CD4-positive, alpha-beta memory T cell (primary cell): ENCODE measurements around the gene IST1. TPM values are rescaled to one million over a fixed set of nuclear protein-coding genes. Genes with fewer than 3 reads are reported as not detected.

ENCODE experiments used
- CTCF ChIA-PET: fragments of 350-600 bp; sonication (Branson Sonifier 250); formaldehyde crosslinking; loops from one replicate; lab custom pipeline; 2021; ENCODE audit warnings: inconsistent platforms; ENCODE audit not compliant: partially characterized antibody; lab: Charles Lee
- POLR2A ChIA-PET: fragments of 350-600 bp; sonication (Branson Sonifier 250); formaldehyde crosslinking; loops from one replicate; lab custom pipeline; 2021; ENCODE audit not compliant: partially characterized antibody; lab: Charles Lee
- DNase-seq, 5 donors: peaks; one replicate each; pipeline versions ENCODE4 v3.0.0 to v3.0.0-alpha.2; 2020 to 2022; ENCODE audit warnings: mixed read lengths in 1 of 5
- H3K27ac ChIP-seq: one replicate; pipeline ENCODE4 v1.7.0; 2013; ENCODE audit warnings: low read depth, low read length
- H3K27me3 ChIP-seq: 2 replicates; pipeline ENCODE4 v1.7.0; 2013; ENCODE audit warnings: mild to moderate bottlenecking, low read length, moderate library complexity; ENCODE audit not compliant: insufficient read depth
- H3K36me3 ChIP-seq: 2 replicates; pipeline ENCODE4 v1.7.0; 2013; ENCODE audit warnings: mild to moderate bottlenecking, low read length, moderate library complexity; ENCODE audit not compliant: insufficient read depth
- H3K4me1 ChIP-seq: 2 replicates; pipeline ENCODE4 v1.7.0; 2013; ENCODE audit warnings: mild to moderate bottlenecking, low read length, moderate library complexity; ENCODE audit not compliant: insufficient read depth
- H3K4me3 ChIP-seq, 2 donors: one replicate each; pipeline ENCODE4 v1.7.0; 2013; ENCODE audit warnings: low read length in 2 of 2, mild to moderate bottlenecking in 1 of 2
- H3K9me3 ChIP-seq, 2 donors: one replicate each; pipeline ENCODE4 v1.7.0; 2013; ENCODE audit warnings: low read length in 2 of 2, control low read depth in 1 of 2; ENCODE audit not compliant: control insufficient read depth in 1 of 2
- H3K27ac Mint-ChIP-seq, 7 donors: one replicate each; pipeline ENCODE4 v1.8.0; 2020 to 2021; ENCODE audit warnings: mixed read lengths in 7 of 7, mild to moderate bottlenecking in 6 of 7, inconsistent platforms in 3 of 7, moderate library complexity in 3 of 7
- H3K27me3 Mint-ChIP-seq, 2 donors: one replicate each; pipeline ENCODE4 v1.8.0; 2020 to 2021; ENCODE audit warnings: mixed read lengths in 2 of 2
- H3K36me3 Mint-ChIP-seq, 2 donors: one replicate each; pipeline ENCODE4 v1.8.0; 2020 to 2021; ENCODE audit warnings: mixed read lengths in 2 of 2, inconsistent platforms in 1 of 2, mild to moderate bottlenecking in 1 of 2
- H3K4me1 Mint-ChIP-seq, 4 donors: one replicate each; pipeline ENCODE4 v1.8.0; 2020 to 2021; ENCODE audit warnings: mixed read lengths in 4 of 4, mild to moderate bottlenecking in 1 of 4
- H3K4me3 Mint-ChIP-seq, 8 donors: one replicate each; pipeline ENCODE4 v1.8.0; 2020 to 2021; ENCODE audit warnings: mixed read lengths in 8 of 8, mild to moderate bottlenecking in 7 of 8, moderate library complexity in 6 of 8, inconsistent platforms in 3 of 8
- H3K9me3 Mint-ChIP-seq, 8 donors: one replicate each; pipeline ENCODE4 v1.8.0; 2020 to 2021; ENCODE audit warnings: mixed read lengths in 8 of 8, mild to moderate bottlenecking in 5 of 8, inconsistent platforms in 3 of 8, moderate library complexity in 1 of 8
- intact Hi-C: fragments of 100-400 bp; cut with micrococcal nuclease; formaldehyde crosslinking; loops from one replicate; pipeline ENCODE4 v1.15.1; 2023
- polyA plus RNA-seq, 2 donors: library from polyadenylated mRNA; unstranded; fragments of 300-500 nt; fragmentation: Illumina TruSeq; gene quantifications; one replicate each; pipeline ENCODE4 v1.2.3, GENCODE V29; 2021
- total RNA-seq, 2 experiments: library from RNA; stranded (reverse); gene quantifications; one replicate each; pipeline ENCODE4 v1.2.3, GENCODE V29; 2021

Gene IST1
- total and polyA plus RNA-seq, 4 experiments from 2014 or later, result 180 to 287 (median 231) TPM

DNA sequence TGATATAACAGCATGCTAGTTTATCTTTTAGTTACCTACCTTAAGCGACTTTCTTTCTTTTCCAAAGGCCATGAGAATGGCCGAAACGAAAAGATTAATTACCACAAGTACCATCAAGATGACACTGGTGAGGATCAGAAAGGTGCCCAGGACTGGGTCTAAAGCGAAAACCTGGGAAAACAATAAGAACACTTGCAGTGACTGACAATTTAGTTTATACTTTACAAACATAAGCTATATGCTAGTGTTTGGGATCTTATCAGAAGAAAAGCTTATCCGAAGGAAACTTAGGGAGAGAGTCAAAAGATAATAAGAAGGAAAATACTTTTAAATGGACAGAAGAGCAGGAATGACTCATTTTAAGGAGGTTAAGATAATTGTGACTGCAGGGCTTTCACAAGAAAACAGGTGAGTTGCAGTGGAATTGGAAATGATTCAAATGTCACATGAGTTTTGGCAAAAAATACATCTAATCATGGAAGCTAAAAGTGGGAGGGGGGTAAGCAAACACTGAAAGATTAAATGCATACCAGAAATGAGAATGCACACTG lies 34.8 kb downstream of the IST1 start:
- H3K9me3 Mint-ChIP-seq, result no peaks in the 10 kb centered on the region
- intact Hi-C loops, result no loop called here

DNA sequence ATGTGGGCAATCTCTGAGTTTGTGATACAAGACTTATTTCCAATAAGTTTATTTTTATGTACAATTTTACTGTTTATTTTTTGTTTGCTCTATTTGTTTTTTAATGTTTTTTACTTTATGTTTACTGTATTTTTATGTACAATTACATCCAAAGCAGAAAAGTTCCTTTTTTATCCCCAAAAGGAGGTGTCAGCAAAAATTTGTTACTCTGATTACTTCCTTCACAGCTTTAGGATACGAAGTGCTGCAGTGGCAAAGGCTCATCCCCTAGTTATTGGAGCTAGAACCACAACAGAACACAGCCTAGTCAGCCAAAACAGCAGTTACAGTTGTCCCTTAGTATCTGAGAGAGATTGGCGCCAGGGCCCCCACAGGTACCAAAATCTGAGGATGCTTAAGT lies 35.7 kb downstream of the IST1 start:
- intact Hi-C loops, result no loop called here
- H3K4me1 ChIP-seq, result no peaks in the 10 kb centered on the region
- CTCF ChIA-PET, result no interaction called here
- no peaks in the 10 kb centered on the region for H3K27me3 Mint-ChIP-seq
- H3K4me3 ChIP-seq, result no peak overlapping the region
- POLR2A ChIA-PET, result no interaction called here
- no peaks in the 10 kb centered on the region for H3K27me3 ChIP-seq
- no peak for DNase-seq
- no peaks in the 10 kb centered on the region for H3K9me3 Mint-ChIP-seq
- H3K36me3 ChIP-seq, result peaks cover 41% of the 10 kb centered on the region
- H3K27ac ChIP-seq, result no peak overlapping the region
- peaks cover 34 to 64% of the 10 kb centered on the region in 2 donors for H3K36me3 Mint-ChIP-seq
- peaks cover 6 to 15% (median 8%) of the 10 kb centered on the region in 4 donors for H3K4me1 Mint-ChIP-seq
- no peak overlapping the region for H3K4me3 Mint-ChIP-seq
- H3K9me3 ChIP-seq, result no peaks in the 10 kb centered on the region
- peak overlapping the region in 2 of 7 donors; percentile 31 to 47 for H3K27ac Mint-ChIP-seq

More for the DNA sequence above, 34.8 kb downstream of the IST1 start:
- H3K9me3 ChIP-seq, result no peaks in the 10 kb centered on the region
- ChIA-PET CTCF (interaction anchor here (0.9 to 1.1 kb wide), 2 partner anchors 13 to 48 kb away, joined by 3 read pairs; no protein-coding TSS in a partner anchor), POLR2A (interaction anchor here (2.0 kb wide), 1 partner anchor 10 kb away, joined by 4 read pairs; no protein-coding TSS in a partner anchor)
- H3K36me3 Mint-ChIP-seq, result peaks cover 37 to 66% of the 10 kb centered on the region in 2 donors
- peaks cover 47% of the 10 kb centered on the region for H3K36me3 ChIP-seq
- no peak overlapping the region for H3K27ac ChIP-seq
- H3K4me3 Mint-ChIP-seq, result no peak overlapping the region
- no peaks in the 10 kb centered on the region for H3K27me3 Mint-ChIP-seq
- H3K4me1 ChIP-seq, result no peaks in the 10 kb centered on the region
- no peak overlapping the region for H3K4me3 ChIP-seq
- peak overlapping the region in 4 of 7 donors; percentile 4 to 68 (median 22) for H3K27ac Mint-ChIP-seq
- no peaks in the 10 kb centered on the region for H3K27me3 ChIP-seq
- peaks cover 3 to 15% (median 7%) of the 10 kb centered on the region in 4 donors for H3K4me1 Mint-ChIP-seq
- DNase-seq, result no peak

DNA sequence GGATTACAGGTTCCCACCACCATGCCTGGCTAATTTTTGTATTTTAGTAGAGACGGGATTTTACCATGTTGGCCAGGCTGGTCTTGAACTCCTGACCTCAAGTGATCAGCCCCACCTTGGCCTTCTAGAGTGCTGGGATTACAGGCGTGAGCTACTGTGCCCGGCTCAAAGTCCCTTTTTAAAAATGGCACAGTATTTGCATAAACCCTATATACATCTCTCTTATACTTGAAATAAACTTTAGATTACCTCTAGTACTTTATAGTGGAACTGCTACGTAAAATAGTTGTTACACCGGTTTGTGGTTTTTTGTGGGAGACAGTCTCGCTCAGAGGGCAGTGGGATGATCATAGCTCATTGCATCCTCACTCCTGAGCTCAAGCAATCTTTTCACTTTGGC lies 36.3 kb downstream of the IST1 start:
- Mint-ChIP-seq H3K36me3 (peaks cover 31 to 62% of the 10 kb centered on the region in 2 donors), H3K4me1 (peaks cover 6 to 12% (median 7%) of the 10 kb centered on the region in 4 donors), H3K9me3 (no peaks in the 10 kb centered on the region), H3K27me3 (no peaks in the 10 kb centered on the region), H3K27ac (peak overlapping the region in 2 of 7 donors; percentile 46 to 52), H3K4me3 (no peak overlapping the region)
- DNase-seq, result no peak
- POLR2A ChIA-PET, result interaction anchor here (1.0 kb wide), 1 partner anchor 37 kb away, joined by 4 read pairs; the partner anchor contains the start of gene IST1
- Histone ChIP-seq H3K9me3 (no peaks in the 10 kb centered on the region), H3K4me1 (no peaks in the 10 kb centered on the region), H3K27me3 (no peaks in the 10 kb centered on the region), H3K4me3 (no peak overlapping the region), H3K36me3 (peaks cover 38% of the 10 kb centered on the region), H3K27ac (no peak overlapping the region)
- CTCF ChIA-PET, result no interaction called here
- intact Hi-C loops, result no loop called here

DNA sequence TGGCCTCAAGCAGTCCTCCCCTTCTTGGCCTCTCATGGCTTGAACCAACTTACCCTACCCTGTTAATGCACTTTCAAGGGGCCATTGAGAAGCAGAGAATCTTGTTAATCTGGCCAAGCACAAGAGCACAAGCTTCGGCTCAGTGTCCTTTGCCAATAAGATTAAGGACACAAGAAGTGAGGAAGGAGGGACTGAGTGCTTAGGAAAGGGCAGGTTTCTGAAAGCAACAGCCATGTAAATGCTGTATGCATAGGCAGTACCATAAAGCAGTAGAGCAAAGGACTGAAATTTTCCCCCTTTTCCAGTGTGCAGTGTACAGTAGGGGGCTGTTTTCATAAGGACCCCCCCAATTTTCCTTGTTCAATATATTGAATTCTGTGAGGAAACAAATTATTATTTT lies 37.7 kb downstream of the IST1 start:
- Mint-ChIP-seq H3K27ac (peak overlapping the region in 1 of 7 donors; percentile 57), H3K4me1 (peaks cover under 1 to 6% (median 5%) of the 10 kb centered on the region in 4 donors), H3K36me3 (peaks cover 19 to 49% of the 10 kb centered on the region in 2 donors), H3K27me3 (no peaks in the 10 kb centered on the region), H3K9me3 (no peaks in the 10 kb centered on the region), H3K4me3 (no peak overlapping the region)
- no peak overlapping the region for H3K27ac ChIP-seq
- POLR2A ChIA-PET, result no interaction called here
- H3K27me3 ChIP-seq, result no peaks in the 10 kb centered on the region
- no peaks in the 10 kb centered on the region for H3K4me1 ChIP-seq
- H3K9me3 ChIP-seq, result no peaks in the 10 kb centered on the region
- no peak for DNase-seq
- intact Hi-C loops, result no loop called here
- CTCF ChIA-PET, result no interaction called here
- H3K36me3 ChIP-seq, result peaks cover 24% of the 10 kb centered on the region
- H3K4me3 ChIP-seq, result no peak overlapping the region

DNA sequence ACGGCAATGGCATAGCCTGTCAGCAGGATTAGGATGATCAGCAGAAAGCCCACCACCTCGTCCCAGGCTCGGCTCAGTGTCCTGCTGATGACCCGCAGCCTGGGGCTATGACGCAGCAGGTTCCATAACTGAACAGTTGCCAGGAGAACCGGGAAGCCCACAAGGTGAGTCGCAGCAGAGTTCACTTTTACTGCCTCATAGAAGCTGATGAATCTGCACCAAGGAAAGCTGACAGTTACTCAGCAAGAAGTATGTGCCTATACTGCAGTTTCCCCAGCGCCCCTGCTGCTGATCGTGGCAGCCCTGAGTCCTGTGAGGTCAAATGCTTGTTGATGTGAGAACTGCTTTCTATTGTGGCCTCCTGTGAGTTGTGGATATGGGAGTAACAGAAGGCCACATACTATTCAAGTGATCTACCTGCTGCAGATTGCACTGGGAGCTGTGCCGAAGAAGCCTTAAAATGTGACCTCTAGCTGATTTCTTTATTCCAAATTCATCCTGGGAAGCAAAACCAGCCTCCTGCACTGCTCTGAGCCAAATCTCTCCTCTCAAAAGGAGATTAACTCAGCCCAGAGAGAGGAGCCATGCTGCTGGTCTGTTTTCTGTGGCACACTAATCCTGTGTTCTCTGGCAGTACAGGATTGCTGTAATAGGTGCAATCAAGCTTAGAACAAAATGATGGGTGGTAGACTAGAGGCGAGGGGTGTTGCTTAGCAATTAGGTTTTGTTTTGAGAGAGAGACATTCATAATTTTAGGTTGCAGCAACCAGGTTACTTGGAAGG lies 38.8 kb downstream of the IST1 start:
- no peak for DNase-seq
- no peaks in the 10 kb centered on the region for H3K27me3 ChIP-seq
- no peaks in the 10 kb centered on the region for H3K9me3 Mint-ChIP-seq
- H3K4me3 Mint-ChIP-seq, result no peak overlapping the region
- no peaks in the 10 kb centered on the region for H3K4me1 ChIP-seq
- peak overlapping the region in 3 of 7 donors; percentile 17 to 71 (median 29) for H3K27ac Mint-ChIP-seq
- H3K36me3 Mint-ChIP-seq, result peaks cover 11 to 39% of the 10 kb centered on the region in 2 donors
- H3K36me3 ChIP-seq, result peaks cover 15% of the 10 kb centered on the region
- H3K4me1 Mint-ChIP-seq, result peaks cover 0 to 6% (median 5%) of the 10 kb centered on the region in 4 donors
- ChIA-PET POLR2A (interaction anchor here (0.6 kb wide), 2 partner anchors 23 to 118 kb away, joined by 3 read pairs; no protein-coding TSS in a partner anchor), CTCF (interaction anchor here (1.7 to 2.0 kb wide), 2 partner anchors 10 to 27 kb away, joined by 4 to 6 read pairs; no protein-coding TSS in a partner anchor)
- no peaks in the 10 kb centered on the region for H3K9me3 ChIP-seq
- no peak overlapping the region for H3K4me3 ChIP-seq
- intact Hi-C loops, result no loop called here
- no peak overlapping the region for H3K27ac ChIP-seq
- H3K27me3 Mint-ChIP-seq, result no peaks in the 10 kb centered on the region

DNA sequence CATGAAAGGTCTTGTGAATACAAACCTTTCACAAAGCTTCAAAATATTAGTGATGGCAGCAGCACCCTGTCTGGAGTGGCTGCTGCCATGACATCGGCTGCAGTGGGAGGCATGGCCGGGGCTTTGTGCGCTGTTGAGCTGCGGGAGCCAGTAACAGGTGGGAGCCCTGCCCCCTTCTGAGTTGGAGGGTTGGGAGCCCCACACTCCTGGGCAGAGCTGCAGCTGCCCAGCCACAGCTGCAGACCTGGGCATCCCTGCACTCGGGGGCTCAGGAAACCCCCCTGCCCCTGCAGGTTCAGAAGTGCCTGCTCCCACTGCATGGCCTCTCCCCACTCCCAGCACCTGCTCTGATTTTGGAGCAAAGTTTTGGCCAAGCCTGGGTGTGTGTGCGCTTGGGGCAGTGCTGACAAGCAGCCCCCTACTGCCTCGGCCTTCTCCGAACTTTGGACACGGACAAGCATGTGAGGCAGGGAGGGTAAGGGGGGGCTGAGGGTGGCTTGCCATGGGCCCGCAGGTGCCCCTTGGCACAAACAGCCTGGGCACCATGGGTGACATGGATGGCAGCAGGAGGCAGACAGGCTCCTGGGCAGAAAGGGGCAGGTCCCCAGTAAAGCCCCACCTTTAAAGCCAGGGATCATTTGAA lies 42.7 kb downstream of the IST1 start:
- H3K4me3 Mint-ChIP-seq, result no peak overlapping the region
- H3K36me3 ChIP-seq, result peaks cover 11% of the 10 kb centered on the region
- intact Hi-C loops, result no loop called here
- peak overlapping the region in 1 of 7 donors; percentile 15 for H3K27ac Mint-ChIP-seq
- DNase-seq, result no peak
- no peaks in the 10 kb centered on the region for H3K9me3 Mint-ChIP-seq
- H3K27ac ChIP-seq, result no peak overlapping the region
- H3K9me3 ChIP-seq, result no peaks in the 10 kb centered on the region
- H3K4me3 ChIP-seq, result no peak overlapping the region
- H3K27me3 ChIP-seq, result no peaks in the 10 kb centered on the region
- ChIA-PET POLR2A (interaction anchor here (1.0 kb wide), 1 partner anchor 9 kb away, joined by 3 read pairs; no protein-coding TSS in a partner anchor), CTCF (no interaction called here)
- peaks cover 5 to 14% of the 10 kb centered on the region in 2 donors for H3K36me3 Mint-ChIP-seq
- peaks cover 0 to 6% (median 3%) of the 10 kb centered on the region in 4 donors for H3K4me1 Mint-ChIP-seq
- H3K4me1 ChIP-seq, result no peaks in the 10 kb centered on the region
- peaks cover 1 to 2% of the 10 kb centered on the region in 2 donors for H3K27me3 Mint-ChIP-seq

DNA sequence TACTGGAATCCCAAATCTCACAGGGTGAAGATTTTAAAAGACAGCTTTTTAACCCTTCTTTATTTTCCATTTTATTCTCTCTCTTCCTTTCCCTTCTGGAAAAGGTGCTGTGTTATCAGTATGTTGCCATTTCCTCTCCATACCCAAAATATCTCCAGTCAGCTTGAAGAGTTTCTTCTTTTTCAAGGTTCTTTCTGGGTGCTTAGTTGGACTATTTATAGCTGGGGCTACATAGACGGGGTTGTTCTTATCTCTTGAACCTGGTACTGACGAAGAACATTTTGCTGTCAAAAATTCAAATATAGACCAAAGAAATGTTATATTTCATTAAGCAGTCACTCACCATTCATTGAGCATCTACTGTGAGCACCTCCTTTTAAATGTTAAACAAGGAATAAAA lies 48.6 kb downstream of the IST1 start:
- Mint-ChIP-seq H3K9me3 (no peaks in the 10 kb centered on the region), H3K27ac (no peak overlapping the region), H3K36me3 (no peaks in the 10 kb centered on the region), H3K4me3 (no peak overlapping the region), H3K4me1 (peaks cover 0 to 3% (median under 1%) of the 10 kb centered on the region in 4 donors), H3K27me3 (peaks cover 2 to 11% of the 10 kb centered on the region in 2 donors)
- CTCF ChIA-PET, result no interaction called here
- H3K27ac ChIP-seq, result no peak overlapping the region
- no peaks in the 10 kb centered on the region for H3K27me3 ChIP-seq
- DNase-seq, result no peak
- no peaks in the 10 kb centered on the region for H3K36me3 ChIP-seq
- intact Hi-C loops, result no loop called here
- POLR2A ChIA-PET, result no interaction called here
- no peaks in the 10 kb centered on the region for H3K9me3 ChIP-seq
- no peak overlapping the region for H3K4me3 ChIP-seq
- no peaks in the 10 kb centered on the region for H3K4me1 ChIP-seq
